ENCODE measurements around the gene CCNY.

CCNY gene

GRCh38 chr10:35460852-35461460 is 124.6 kb downstream of the CCNY start:
- DNase-seq: no peak

GRCh38 chr10:35462491-35462934 is 126.2 kb downstream of the CCNY start:
- DNase-seq: no peak

DNA sequence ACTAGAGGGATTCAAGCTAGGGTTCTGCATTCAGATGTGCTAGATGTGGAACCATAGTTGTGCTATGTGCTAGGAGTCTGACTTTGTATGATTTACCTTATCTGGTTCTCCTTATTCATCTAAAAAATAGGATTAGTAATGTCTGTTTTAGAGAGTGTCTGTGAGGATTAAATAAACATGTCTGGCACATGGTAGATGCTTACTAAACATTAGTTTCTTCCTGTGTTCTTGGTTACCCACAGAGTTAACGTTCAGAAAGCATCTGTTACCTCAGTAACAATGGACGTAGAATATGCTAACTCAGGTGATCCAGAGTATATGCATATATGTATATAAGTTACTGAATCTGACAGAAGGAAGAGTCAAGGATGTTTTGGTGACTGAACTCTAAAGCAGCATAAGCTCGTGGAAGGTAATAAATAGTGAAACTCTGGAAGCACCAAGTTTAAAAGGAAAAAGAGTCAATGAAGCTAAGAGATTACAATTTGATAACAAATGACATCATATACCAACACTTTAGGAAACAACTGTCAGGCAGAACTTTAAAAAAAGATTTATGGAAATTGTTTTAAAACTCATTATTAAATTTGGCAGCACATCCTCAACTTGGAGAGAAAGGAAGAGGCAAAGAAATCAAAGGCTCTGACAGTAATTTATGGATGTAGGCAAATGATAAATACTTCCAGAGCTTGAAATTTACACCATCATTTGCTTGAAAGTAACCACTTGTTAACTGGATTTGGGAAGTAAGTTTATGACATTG is 127.0 kb downstream of the CCNY start:
- no peak for DNase-seq

- DNase-seq: no peak
Measured at GRCh38 chr10:35463878-35464277, 127.6 kb downstream of the CCNY start.

DNA sequence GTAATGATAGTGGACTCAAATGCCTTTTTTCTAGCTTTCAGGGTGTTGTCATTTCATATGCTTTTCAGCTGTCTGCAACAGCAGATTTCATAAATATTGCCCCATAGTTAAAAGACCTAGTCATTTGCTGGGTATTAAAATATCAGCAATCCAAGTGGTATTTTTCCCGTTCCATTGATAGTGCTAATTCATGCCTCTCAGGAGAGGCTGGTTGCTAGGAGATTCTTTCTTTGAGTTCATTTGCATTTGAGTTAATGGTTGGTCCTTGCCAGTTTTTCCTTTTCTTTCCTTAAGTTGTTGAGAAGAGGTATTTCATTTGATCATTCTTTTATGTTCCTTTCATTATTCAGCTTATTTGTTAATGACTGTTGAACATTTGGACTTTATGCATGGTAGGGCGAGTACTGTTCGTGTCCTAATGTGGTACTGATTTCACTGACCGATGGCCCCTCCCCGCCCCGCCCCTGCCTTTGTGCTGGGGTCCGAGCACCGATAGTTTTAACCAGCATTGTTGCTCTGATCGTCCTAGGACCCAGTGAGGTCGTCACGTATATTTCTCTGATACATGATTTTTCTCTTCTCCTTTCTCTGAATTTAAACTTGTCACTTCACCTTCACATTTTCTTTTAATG is 128.6 kb downstream of the CCNY start:
- no peak for DNase-seq

- no peak for DNase-seq
Measured at GRCh38 chr10:35465673-35466072, 129.4 kb downstream of the CCNY start.

DNA sequence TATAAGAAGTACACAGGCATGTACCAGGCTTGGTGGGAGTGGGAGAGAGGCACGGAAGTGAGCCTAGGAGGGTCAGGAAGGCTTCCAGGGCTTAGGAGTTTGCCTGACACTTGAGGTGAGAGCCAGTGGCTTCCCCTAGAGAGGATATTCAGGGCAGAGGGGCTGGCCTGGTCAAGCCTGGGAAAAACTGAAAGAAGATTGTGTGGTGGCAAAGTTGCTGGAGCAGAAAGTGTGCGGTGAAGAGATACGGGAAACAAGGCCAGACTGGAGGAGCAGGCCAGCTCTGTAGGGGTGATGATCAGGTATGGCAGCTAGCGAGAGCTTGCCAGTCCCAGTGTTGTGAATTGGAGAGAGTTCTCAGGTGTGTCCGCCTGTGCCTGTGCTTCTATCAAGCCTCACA is 129.9 kb downstream of the CCNY start:
- DNase-seq: no peak

DNA sequence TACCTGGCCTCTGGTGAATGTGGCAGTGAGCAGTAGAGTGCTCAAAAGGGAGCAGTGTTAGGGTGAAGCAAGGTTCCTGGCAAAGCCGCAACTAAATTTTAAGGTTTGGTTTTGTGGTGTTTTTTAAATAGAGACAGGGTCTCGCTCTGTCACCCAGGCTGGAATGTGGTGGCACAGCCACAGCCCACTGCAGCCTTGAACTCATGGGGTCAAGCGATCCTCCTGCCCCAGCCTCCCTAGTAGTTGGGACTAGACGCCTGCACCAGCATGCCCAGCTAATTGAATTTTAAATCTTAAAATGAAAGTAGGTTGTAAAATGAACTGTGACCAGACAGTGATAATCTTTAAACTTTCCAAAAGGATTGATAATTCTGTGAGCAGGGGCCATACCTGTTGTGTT is 130.4 kb downstream of the CCNY start:
- no peak for DNase-seq

DNA sequence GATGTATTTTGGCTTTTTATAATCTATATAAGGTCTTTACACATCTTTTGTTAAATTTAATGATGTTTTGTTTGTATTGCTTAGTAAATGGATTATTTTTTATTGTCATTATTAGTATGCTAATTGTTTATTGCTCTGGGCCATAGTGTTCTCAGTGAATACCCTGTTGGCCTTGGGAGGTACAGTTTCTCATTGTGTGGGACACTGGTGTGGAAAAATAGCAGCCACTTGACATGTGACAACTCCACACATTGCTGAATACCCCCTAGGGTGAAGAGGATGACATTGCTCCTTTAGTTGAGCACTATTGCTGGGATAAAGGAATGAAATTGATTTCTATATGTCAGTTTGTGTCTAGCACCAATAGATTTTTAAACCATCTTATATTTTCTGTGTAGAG is 130.9 kb downstream of the CCNY start:
- no peak for DNase-seq

GRCh38 chr10:35470248-35470924 is 134.1 kb downstream of the CCNY start:
- no peak for DNase-seq

- DNase-seq: no peak
Measured at GRCh38 chr10:35470925-35471315, 134.6 kb downstream of the CCNY start.

DNA sequence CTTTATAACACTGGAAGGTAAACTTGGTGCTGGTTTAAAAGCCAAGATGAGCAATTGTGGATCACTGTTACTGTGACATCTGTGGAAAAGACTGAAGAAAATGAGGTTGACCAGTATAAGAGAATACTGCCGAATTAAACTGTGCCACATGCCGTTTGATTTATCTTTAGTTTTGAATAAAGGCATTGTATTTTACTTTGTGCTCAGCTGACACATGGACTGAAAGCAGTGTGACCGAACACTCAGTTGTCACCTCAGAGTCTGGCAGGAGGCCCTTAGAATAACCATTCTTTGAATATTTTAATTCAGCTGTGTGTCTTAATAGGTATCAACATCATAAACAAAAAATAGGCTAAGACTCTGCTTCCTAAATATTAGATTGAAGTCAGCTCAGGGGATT is 135.1 kb downstream of the CCNY start:
- DNase-seq: no peak

- DNase-seq: no peak
Measured at GRCh38 chr10:35480142-35480541, 143.8 kb downstream of the CCNY start.

DNA sequence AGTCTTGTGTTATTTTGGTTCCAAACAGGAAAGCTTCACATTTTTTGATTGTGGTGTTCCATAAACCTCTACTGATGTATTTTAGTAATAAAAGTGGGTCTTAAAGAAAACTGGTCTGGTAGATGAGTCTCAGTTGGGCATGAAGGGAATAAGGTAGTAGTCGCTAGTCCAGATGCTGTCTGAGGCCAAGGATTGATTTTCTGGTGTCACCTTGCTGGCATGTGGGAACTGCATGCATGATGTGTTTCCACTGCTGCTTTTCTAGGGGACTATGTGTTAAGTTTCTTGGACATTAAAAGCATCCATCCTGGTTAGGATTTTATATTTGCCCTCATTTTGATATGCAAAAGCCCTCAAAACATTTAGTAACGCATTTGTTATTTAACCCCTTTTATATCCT is 145.1 kb downstream of the CCNY start:
- no peak for DNase-seq

DNA sequence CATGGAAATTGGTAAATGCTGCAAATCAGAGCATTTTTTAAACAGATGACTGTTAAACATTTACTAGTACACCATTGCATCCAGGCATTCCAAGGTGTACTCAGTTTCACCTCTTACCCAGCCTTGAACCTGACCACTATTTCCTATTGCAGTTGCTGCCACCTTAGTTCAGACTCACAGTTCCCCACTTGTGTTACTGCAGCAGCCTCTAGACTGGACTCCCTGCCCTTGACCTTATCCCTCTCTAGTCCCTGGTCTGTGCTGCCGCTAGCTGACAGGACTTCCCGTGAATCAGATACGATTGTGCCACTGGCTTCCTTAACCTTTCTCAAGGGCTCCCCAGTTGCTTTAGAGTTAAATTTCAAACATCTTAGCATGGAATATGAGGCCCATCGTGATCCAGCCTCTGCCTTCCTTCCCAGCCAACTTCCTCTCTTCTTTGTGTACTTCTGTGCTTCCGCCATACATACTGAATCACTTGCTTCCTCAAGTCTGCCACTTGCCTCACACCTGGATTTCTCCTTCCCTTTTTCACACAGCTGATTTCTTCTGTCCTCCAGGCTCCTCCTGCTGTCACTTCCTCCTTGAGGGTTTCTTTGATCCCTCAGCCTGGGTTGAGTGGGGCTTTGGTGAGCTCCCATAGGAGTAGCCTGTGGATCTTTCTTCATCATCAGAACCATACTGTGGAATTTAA is 150.1 kb downstream of the CCNY start:
- DNase-seq: no peak

- DNase-seq: no peak
Measured at GRCh38 chr10:35487336-35488034, 151.2 kb downstream of the CCNY start.

DNA sequence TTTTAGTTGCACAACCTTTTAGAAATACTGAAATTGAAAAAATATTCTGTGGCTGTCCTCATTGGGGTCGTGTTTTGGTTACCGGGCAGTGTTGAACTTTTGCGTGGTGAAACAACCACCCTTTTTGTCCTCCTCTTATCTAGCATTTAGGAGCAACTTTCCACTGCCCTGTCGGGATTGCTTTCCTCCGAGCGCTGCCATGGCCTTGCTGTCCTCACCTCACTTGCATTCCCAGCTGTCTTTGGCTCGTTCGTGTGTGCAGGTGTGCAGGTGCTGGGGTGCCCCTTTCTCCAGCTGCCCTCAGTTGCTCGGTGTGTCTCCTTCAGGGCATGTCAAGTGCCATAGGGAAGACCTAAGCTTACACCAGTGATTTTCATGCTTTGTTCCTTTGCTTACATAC is 151.9 kb downstream of the CCNY start:
- DNase-seq: no peak

GRCh38 chr10:35492386-35493195 is 156.3 kb downstream of the CCNY start:
- DNase-seq: no peak

DNA sequence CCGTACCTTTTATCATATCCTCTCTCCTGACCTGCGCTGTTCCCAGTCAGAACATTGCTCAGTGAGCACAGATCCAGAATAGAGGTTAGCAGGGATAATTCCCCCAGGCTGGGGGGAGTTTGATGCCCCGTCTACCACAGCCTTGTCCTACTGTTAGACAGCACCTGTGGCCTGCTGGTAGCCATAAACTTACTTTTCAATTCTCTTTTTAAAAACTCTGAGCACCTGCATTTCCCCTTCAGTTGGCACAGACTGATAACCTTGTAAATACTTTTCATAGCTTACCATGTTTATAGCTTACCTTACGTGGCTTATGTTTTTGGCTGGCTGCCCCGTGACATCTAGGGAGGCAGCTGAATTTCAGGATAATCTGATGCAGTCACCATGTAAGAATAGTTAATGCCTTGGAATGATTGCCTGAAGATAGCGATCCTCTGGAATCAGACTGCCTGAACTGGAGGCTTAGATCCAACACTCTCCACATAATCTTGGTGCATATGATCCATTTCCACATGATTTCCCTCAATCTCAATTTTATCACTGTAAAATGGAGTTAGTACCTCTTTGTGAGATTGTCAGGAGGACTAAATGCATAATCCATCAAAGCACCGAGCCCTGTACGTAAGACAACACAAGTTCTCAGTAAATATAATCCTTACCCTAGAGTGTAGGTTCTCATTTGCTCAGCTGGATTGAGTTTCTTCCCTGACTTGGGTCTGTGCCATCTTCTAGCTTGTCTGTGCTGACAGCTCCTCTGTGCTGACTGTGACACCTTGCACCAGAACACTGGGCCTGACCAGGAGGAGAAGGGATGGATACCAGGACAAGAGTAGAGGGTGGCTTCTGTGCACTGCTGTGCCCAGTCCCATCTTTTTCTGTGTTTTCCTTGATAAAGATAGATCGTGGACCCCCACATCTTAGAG is 157.1 kb downstream of the CCNY start:
- no peak for DNase-seq

- DNase-seq: no peak
Measured at GRCh38 chr10:35495521-35496119, 159.3 kb downstream of the CCNY start.
